Measurements from ENCODE around the gene MCRIP2.

MCRIP2 gene

GRCh38 chr16:651844-652243 is 10.2 kb downstream of the MCRIP2 start:
- peaks cover 5% of the 10 kb centered on the region for H3K36me3 Mint-ChIP-seq (ENCODE audit: insufficient read depth)
- no peaks in the 10 kb centered on the region for H3K4me1 Mint-ChIP-seq
- peak overlapping the region; percentile 48 for H3K4me3 Mint-ChIP-seq
- no peaks in the 10 kb centered on the region for H3K27me3 Mint-ChIP-seq
- H3K27ac Mint-ChIP-seq (ENCODE audit: low read depth) = no peak overlapping the region
- H3K9me3 Mint-ChIP-seq = no peaks in the 10 kb centered on the region
- DNase-seq (ENCODE audit: low spot score in 2 of 2) (no peak), ATAC-seq (replicated peaks; ENCODE audit: extremely low read depth, poor library complexity, severe bottlenecking) (no peak)

GRCh38 chr16:652454-653305 is 11.1 kb downstream of the MCRIP2 start:
- no peaks in the 10 kb centered on the region for H3K4me1 Mint-ChIP-seq
- no peaks in the 10 kb centered on the region for H3K9me3 Mint-ChIP-seq
- DNase-seq (ENCODE audit: low spot score in 2 of 2) (no peak), ATAC-seq (replicated peaks; ENCODE audit: extremely low read depth, poor library complexity, severe bottlenecking) (no peak)
- no peak overlapping the region for H3K4me3 Mint-ChIP-seq
- no peak overlapping the region for H3K27ac Mint-ChIP-seq (ENCODE audit: low read depth)
- H3K36me3 Mint-ChIP-seq (ENCODE audit: insufficient read depth) = peaks cover 5% of the 10 kb centered on the region
- H3K27me3 Mint-ChIP-seq = no peaks in the 10 kb centered on the region

- Mint-ChIP-seq H3K27me3 (no peaks in the 10 kb centered on the region), H3K9me3 (no peaks in the 10 kb centered on the region), H3K36me3 (ENCODE audit: insufficient read depth) (peaks cover 5% of the 10 kb centered on the region), H3K4me1 (no peaks in the 10 kb centered on the region), H3K4me3 (no peak overlapping the region), H3K27ac (ENCODE audit: low read depth) (no peak overlapping the region)
- ATAC-seq (replicated peaks; ENCODE audit: extremely low read depth, poor library complexity, severe bottlenecking) (no peak), DNase-seq (ENCODE audit: low spot score in 2 of 2) (no peak)
These were observed 12.4 kb downstream of the MCRIP2 start for GRCh38 chr16:654034-654433.

GRCh38 chr16:657487-657886 is 15.9 kb downstream of the MCRIP2 start:
- Mint-ChIP-seq H3K4me1 (peaks cover 5% of the 10 kb centered on the region), H3K36me3 (ENCODE audit: insufficient read depth) (peaks cover 3% of the 10 kb centered on the region), H3K9me3 (no peaks in the 10 kb centered on the region), H3K27ac (ENCODE audit: low read depth) (no peak overlapping the region), H3K27me3 (no peaks in the 10 kb centered on the region), H3K4me3 (no peak overlapping the region)
- DNase-seq (ENCODE audit: low spot score in 2 of 2) = no peak
- ATAC-seq (replicated peaks; ENCODE audit: extremely low read depth, poor library complexity, severe bottlenecking) = no peak

- H3K4me1 Mint-ChIP-seq = peaks cover 5% of the 10 kb centered on the region
- H3K4me3 Mint-ChIP-seq = no peak overlapping the region
- no peaks in the 10 kb centered on the region for H3K27me3 Mint-ChIP-seq
- no peaks in the 10 kb centered on the region for H3K9me3 Mint-ChIP-seq
- no peak for ATAC-seq (replicated peaks; ENCODE audit: extremely low read depth, poor library complexity, severe bottlenecking)
- H3K27ac Mint-ChIP-seq (ENCODE audit: low read depth) = no peak overlapping the region
- no peak for DNase-seq (ENCODE audit: low spot score in 2 of 2)
- H3K36me3 Mint-ChIP-seq (ENCODE audit: insufficient read depth) = peaks cover 2% of the 10 kb centered on the region
These were observed 17.3 kb downstream of the MCRIP2 start for GRCh38 chr16:658679-659571.

- Mint-ChIP-seq H3K36me3 (ENCODE audit: insufficient read depth) (peaks cover 2% of the 10 kb centered on the region), H3K4me1 (peaks cover 5% of the 10 kb centered on the region), H3K27ac (ENCODE audit: low read depth) (no peak overlapping the region), H3K9me3 (no peaks in the 10 kb centered on the region), H3K27me3 (no peaks in the 10 kb centered on the region), H3K4me3 (no peak overlapping the region)
- ATAC-seq (replicated peaks; ENCODE audit: extremely low read depth, poor library complexity, severe bottlenecking) (no peak), DNase-seq (ENCODE audit: low spot score in 2 of 2) (no peak)
These were observed 18.0 kb downstream of the MCRIP2 start for GRCh38 chr16:659618-660017.

GRCh38 chr16:660132-660458 is 18.5 kb downstream of the MCRIP2 start:
- no peak for ATAC-seq (replicated peaks; ENCODE audit: extremely low read depth, poor library complexity, severe bottlenecking)
- Mint-ChIP-seq H3K4me3 (no peak overlapping the region), H3K4me1 (peaks cover 5% of the 10 kb centered on the region), H3K27ac (ENCODE audit: low read depth) (no peak overlapping the region), H3K27me3 (no peaks in the 10 kb centered on the region), H3K9me3 (no peaks in the 10 kb centered on the region), H3K36me3 (ENCODE audit: insufficient read depth) (peaks cover 2% of the 10 kb centered on the region)
- DNase-seq (ENCODE audit: low spot score in 2 of 2) = no peak

- Mint-ChIP-seq H3K27ac (ENCODE audit: low read depth) (no peak overlapping the region), H3K4me1 (peaks cover 5% of the 10 kb centered on the region), H3K27me3 (no peaks in the 10 kb centered on the region), H3K36me3 (ENCODE audit: insufficient read depth) (peaks cover 2% of the 10 kb centered on the region), H3K9me3 (no peaks in the 10 kb centered on the region), H3K4me3 (no peak overlapping the region)
- peak; percentile 69 for ATAC-seq (replicated peaks; ENCODE audit: extremely low read depth, poor library complexity, severe bottlenecking)
- no peak for DNase-seq (ENCODE audit: low spot score in 2 of 2)
These were observed 19.0 kb downstream of the MCRIP2 start for GRCh38 chr16:660459-661183.

GRCh38 chr16:661184-661821 is 19.7 kb downstream of the MCRIP2 start:
- no peak for DNase-seq (ENCODE audit: low spot score in 2 of 2)
- ATAC-seq (replicated peaks; ENCODE audit: extremely low read depth, poor library complexity, severe bottlenecking) = no peak
- Mint-ChIP-seq H3K9me3 (no peaks in the 10 kb centered on the region), H3K27ac (ENCODE audit: low read depth) (no peak overlapping the region), H3K4me3 (no peak overlapping the region), H3K36me3 (ENCODE audit: insufficient read depth) (peaks cover 2% of the 10 kb centered on the region), H3K27me3 (no peaks in the 10 kb centered on the region), H3K4me1 (peaks cover 5% of the 10 kb centered on the region)

- no peak overlapping the region for H3K4me3 Mint-ChIP-seq
- H3K27me3 Mint-ChIP-seq = no peaks in the 10 kb centered on the region
- peaks cover 2% of the 10 kb centered on the region for H3K36me3 Mint-ChIP-seq (ENCODE audit: insufficient read depth)
- ATAC-seq (replicated peaks; ENCODE audit: extremely low read depth, poor library complexity, severe bottlenecking) (no peak), DNase-seq (ENCODE audit: low spot score in 2 of 2) (no peak)
- peaks cover 5% of the 10 kb centered on the region for H3K4me1 Mint-ChIP-seq
- H3K9me3 Mint-ChIP-seq = no peaks in the 10 kb centered on the region
- H3K27ac Mint-ChIP-seq (ENCODE audit: low read depth) = no peak overlapping the region
These were observed 20.5 kb downstream of the MCRIP2 start for GRCh38 chr16:662095-662494.

- no peaks in the 10 kb centered on the region for H3K9me3 Mint-ChIP-seq
These were observed 21.0 kb downstream of the MCRIP2 start for GRCh38 chr16:662597-662996.

GRCh38 chr16:666572-666971 is 24.9 kb downstream of the MCRIP2 start:
- Mint-ChIP-seq H3K9me3 (no peaks in the 10 kb centered on the region), H3K4me1 (peaks cover 6% of the 10 kb centered on the region), H3K36me3 (ENCODE audit: insufficient read depth) (peaks cover 7% of the 10 kb centered on the region), H3K27ac (ENCODE audit: low read depth) (no peak overlapping the region), H3K4me3 (no peak overlapping the region), H3K27me3 (no peaks in the 10 kb centered on the region)
- ATAC-seq (replicated peaks; ENCODE audit: extremely low read depth, poor library complexity, severe bottlenecking) (no peak), DNase-seq (ENCODE audit: low spot score in 2 of 2) (no peak)

More at GRCh38 chr16:662597-662996, 21.0 kb downstream of the MCRIP2 start:
- Mint-ChIP-seq H3K4me1 (peaks cover 5% of the 10 kb centered on the region), H3K27ac (ENCODE audit: low read depth) (no peak overlapping the region), H3K4me3 (no peak overlapping the region), H3K36me3 (ENCODE audit: insufficient read depth) (peaks cover 2% of the 10 kb centered on the region), H3K27me3 (no peaks in the 10 kb centered on the region)
- DNase-seq (ENCODE audit: low spot score in 2 of 2) (no peak), ATAC-seq (replicated peaks; ENCODE audit: extremely low read depth, poor library complexity, severe bottlenecking) (no peak)
